ENCODE results near the gene PDE2A.

DNA sequence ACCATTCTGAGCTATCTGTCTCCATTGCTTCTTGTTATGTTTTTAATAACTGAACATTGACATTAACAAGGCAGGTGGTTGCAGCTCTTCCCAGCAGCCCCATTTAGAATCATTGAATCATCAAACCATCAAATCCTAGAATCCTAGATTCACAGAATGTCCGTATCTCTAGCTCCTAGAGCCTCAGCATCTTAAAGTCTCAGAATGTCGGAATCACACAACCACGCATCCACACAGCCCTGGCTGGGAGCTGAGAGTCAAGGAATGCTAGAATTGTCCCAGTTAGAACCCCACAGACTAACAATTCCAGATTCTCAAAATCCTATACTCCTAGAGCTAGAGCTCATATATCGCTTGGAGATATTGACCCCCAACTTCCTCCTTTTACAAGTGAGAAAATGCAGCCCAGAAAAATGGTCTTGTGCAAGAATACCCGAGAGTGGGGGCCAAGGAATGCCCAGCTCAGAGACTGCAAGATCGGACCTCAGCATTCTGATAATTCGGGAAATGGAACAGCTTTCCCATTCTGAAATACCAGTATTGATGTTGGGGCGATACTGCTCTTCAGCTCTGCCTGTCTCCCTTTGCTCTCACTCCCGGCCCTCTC, 38.8 kb downstream of the PDE2A start:
- TF ChIP-seq CTCF (IDR thresholded peaks at IDR 0.05), result no peak
- TF ChIP-seq POLR2AphosphoS5 (IDR thresholded peaks at IDR 0.05), result no peak
- TF ChIP-seq POLR2A (IDR thresholded peaks at IDR 0.05; ENCODE audit: low read depth), result no peak
- TF ChIP-seq EP300 (IDR thresholded peaks at IDR 0.05), result no peak

All from esophagus muscularis mucosa (tissue), 4 donors.